Middle frontal gyrus (tissue), 1 donor: ENCODE measurements around the gene HCFC1R1.

Source experiments
- DNase-seq: peaks from one replicate; pipeline ENCODE4 v3.0.0-alpha.2; 2015; ENCODE audit warnings: low spot score; ENCODE audit errors: extremely low spot score

HCFC1R1 gene

DNA sequence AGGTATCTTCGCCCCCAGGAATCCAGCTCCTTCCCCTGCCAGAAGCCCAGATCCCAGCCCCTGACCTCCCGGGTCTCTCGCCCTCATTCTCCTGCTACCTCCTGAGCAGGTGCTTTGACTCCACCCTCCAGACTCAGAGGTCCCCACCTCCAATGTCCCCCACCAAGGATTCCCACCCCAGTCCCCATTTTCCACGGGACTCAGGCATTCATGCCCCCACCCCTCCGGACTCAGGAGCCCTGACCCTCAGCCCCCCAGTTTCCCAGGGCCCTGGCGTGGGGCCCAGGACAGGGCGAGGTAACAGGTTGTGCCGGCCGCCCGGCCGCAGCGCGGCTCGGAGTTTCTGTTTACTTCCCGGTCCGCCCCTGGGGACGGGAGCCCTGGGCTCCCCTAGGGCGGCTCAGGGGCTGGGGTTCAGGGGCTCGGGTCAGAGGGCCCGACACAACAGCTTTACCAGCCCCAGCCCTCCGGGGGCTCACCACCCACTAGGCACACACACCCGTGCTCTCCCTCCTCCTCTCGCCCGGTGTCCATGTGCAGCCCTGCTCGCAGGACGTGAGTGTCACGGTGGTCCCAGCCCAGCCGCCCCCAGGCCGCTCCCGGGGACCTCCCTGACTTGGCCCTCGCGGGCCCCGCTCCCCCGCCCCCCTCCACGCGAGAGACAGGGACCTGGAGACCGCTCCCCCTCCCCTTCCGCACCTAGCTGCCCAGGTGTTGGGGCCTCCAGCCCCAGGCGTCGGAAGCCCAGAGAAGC lies 12.4 kb upstream of the HCFC1R1 start:
- no peak for DNase-seq

- no peak for DNase-seq
These were observed 11.7 kb upstream of the HCFC1R1 start for GRCh38 chr16:3035289-3035971.

- no peak for DNase-seq
These were observed 8.9 kb upstream of the HCFC1R1 start for GRCh38 chr16:3032624-3033023.

DNA sequence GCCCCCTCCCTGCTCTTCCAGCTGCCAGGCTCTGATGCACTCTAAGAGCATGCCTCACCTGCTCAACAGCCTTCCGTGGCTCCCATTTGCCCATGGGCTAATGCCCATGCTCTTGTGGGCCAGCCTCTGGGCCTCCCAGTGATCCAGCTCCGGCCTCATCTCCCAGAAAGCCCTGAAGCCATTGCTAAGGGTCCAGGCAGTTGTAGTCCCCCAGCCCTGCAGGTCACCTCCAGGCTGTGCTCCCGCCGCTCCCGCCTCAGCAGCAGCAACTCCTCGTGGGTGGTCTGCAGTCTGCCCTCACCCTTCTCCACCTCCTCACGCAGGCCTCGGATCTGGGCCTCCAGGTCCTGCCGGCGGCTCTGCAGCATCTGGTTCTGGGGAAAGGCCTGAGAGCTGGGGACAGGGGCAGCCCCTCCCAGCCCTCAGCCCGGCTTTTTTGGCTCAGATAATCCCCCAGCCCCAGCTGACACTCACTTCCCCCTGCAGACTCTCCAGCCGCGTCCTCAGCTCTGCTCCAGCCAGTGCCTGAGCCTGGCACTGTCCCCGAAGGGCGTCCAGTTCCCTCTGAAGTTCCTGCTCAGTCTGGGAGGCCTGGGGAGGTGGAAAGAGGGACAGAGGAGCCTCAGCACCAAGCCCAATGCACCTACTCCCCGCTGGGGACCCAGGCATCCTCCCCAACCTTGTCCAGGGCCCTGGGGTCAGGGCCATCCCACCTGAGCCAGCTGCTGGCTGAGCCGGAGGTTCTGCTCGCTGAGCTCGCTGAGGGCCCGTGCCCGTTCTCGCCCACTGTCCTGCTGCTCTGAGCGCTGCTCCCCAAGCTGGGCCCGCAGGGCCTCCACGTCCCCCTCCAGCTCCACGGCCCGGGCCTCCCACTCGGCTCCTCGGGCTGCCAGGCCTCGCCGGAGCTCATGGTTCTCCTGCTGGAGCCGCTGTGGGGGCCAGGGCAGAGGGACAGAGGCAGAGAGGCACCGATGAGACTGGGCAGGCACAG lies 6.8 kb upstream of the HCFC1R1 start:
- DNase-seq, result no peak

DNA sequence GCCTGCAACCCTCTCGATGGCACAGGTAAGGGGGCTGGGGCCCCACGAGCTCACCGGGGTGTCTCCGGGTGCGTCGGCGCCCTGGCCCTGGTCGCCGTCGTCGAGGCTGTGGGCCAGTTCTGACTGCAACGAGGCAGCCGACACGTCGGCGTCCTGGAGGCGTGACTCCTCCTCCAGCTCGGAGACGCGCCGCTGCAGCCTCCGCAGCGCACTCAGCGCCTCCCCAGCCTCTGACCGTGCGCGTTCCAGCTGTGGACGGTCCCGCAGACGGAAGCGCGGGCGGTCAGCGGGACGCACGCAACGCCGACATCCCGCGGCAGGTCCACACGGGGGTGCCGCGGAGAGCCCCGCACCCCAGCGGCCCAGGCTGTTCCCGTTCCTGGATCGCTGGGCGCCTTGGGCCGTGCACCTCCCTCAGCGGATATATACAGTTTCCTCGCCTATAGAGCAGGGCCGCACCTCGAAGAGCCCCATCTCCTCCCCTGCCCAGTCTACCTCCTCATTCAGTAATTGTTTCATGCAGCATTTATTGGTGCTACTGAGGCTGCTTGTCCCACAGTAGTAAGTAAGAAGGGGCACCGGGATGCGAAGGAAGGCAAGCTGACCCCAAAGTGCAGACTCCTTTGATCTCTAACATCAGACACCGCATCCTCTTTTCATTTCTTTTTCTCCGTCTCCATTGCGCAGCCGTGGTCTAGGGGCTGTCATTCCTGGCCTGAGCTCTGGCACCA lies 5.9 kb upstream of the HCFC1R1 start:
- DNase-seq, result no peak

GRCh38 chr16:3028716-3029319 lies 5.1 kb upstream of the HCFC1R1 start:
- DNase-seq, result no peak

GRCh38 chr16:3027983-3028715 lies 4.4 kb upstream of the HCFC1R1 start:
- peak; percentile 46 for DNase-seq

DNA sequence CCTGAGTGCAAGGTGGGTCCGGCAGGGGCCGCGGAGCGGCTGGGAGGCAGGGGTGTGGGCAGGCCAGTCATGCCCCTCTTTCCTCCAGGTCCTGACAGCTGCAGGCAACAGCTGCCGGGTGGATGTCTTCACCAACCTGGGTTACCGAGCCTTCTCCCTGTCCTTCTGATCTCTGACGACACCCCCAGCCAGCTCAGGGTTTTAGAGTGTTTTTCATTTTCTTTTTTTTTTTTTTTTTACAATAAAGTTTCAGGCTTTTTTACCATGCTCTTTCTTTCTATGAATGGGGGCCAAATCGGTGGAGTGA lies 3.7 kb upstream of the HCFC1R1 start:
- DNase-seq, result no peak

DNA sequence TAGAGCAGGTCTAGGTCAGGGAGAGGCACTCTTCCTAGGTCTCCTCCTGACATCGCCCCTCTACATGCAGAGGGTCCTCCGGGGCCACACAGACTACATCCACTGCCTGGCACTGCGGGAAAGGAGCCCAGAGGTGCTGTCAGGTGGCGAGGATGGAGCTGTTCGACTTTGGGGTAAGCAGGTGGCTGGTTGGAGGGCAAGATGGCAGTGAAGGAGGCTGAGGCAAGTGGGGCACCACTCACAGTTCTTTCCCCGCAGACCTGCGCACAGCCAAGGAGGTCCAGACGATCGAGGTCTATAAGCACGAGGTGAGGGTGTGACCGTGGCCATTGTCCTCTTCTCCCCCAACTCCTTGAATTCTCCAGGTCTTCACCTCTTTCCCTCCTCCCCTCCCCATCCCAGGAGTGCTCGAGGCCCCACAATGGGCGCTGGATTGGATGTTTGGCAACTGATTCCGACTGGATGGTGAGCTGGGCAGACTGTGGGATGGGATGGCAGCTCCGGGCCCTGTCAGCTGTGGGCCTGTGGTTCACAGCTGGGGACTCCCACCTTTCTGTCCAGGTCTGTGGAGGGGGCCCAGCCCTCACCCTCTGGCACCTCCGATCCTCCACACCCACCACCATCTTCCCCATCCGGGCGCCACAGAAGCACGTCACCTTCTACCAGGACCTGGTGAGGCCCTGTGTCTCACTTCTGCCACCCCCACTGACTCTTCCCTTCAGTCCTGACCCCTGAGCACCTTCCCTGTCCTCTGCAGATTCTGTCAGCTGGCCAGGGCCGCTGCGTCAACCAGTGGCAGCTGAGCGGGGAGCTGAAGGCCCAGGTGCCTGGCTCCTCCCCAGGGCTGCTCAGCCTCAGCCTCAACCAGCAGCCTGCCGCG lies 3.1 kb upstream of the HCFC1R1 start:
- no peak for DNase-seq

- no peak for DNase-seq
These were observed 2.2 kb upstream of the HCFC1R1 start for GRCh38 chr16:3026003-3026378.

- DNase-seq, result no peak
These were observed 1.6 kb upstream of the HCFC1R1 start for GRCh38 chr16:3025032-3026002.

- no peak for DNase-seq
These were observed 400 bp downstream of the HCFC1R1 start for GRCh38 chr16:3023415-3023668.

- no peak for DNase-seq
These were observed 893 bp downstream of the HCFC1R1 start for GRCh38 chr16:3022684-3023414.

- no peak for DNase-seq
These were observed 1.5 kb downstream of the HCFC1R1 start for GRCh38 chr16:3022208-3022683.

- no peak for DNase-seq
These were observed 2.1 kb downstream of the HCFC1R1 start for GRCh38 chr16:3021449-3022207.

DNA sequence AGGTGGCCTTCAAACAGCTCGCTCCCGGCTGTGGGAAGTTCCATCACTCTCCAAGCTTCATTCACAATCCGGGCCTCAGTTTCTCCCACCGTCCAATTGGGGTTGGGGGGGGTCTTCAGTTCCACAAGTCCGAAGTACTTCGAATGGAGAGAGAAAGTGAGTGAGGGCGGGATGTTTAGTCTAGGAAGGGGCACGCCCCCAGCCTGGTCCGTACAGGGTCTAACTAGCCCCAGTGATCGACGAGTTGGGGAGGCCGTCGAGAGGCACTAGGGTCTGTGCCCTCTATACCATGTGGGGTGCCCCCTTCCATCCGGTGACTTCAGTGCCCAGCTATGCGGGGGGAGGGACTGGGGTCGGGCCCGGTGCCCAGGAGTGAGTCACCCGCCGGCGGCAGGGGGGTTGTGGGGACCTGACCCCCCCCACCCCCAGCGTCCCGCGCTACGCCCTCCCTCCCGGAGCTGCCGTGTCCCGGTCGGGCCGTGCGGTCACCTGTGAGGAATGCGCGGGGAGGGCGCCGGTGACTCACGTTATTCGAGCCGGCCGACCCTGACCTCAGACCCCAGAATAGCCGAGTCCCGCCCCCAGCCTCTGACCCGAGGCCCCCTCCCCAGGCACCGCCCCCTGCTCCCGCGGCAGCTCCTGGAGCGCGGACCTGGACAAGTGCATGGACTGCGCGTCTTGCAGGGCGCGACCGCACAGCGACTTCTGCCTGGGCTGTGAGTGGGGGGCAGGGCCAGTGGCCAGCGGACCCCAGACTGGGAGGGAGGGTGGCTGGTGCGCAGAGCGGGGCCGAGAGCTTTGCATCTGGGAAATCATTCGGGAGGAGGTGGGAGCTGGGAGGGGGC lies 2.9 kb downstream of the HCFC1R1 start:
- no peak for DNase-seq
